Adrenal gland (tissue), 12 donors: ENCODE results near the gene ZBED3. TPM values are rescaled to one million over a fixed set of nuclear protein-coding genes. Genes with fewer than 3 reads are reported as not detected.

Experiments
- DNase-seq, 7 donors: peaks; one replicate each; pipeline ENCODE4 v3.0.0-alpha.2; 2019 to 2020
- H3K27ac ChIP-seq, 5 donors: fragments of 200-600 bp; sonication (generic) in 4 of 5; 1 replicate in 3 of 5; 2 replicates in 2 of 5; pipeline versions ENCODE4 v1.5.1 to v1.8.0; 2016 to 2020; ENCODE audit warnings: mild to moderate bottlenecking in 1 of 5
- H3K27me3 ChIP-seq: fragments of 200-600 bp; 2 replicates; pipeline ENCODE4 v1.8.0; 2021
- H3K36me3 ChIP-seq, 2 donors: fragments of 200-600 bp; replicated peaks in 1 of 2; 1 replicate in 1 of 2; 2 replicates in 1 of 2; pipeline versions ENCODE4 v1.5.1 to v1.8.0; 2018 to 2022
- H3K4me1 ChIP-seq, 2 donors: fragments of 200-600 bp; replicated peaks in 1 of 2; 1 replicate in 1 of 2; 2 replicates in 1 of 2; pipeline versions ENCODE4 v1.5.1 to v1.8.0; 2018 to 2021
- H3K4me3 ChIP-seq, 4 donors: fragments of 200-600 bp; sonication (generic) in 3 of 4; one replicate each; pipeline ENCODE4 v1.5.1; 2016 to 2018
- H3K9me3 ChIP-seq, 3 donors: fragments of 200-600 bp; sonication (generic) in 1 of 3; replicated peaks in 1 of 3; 1 replicate in 2 of 3; 2 replicates in 1 of 3; pipeline versions ENCODE4 v1.5.1 to v1.8.0; 2016 to 2021
- CTCF ChIP-seq, 6 experiments: fragments of 450-650 bp in 4 of 6; fragments of 200-600 bp in 2 of 6; sonication (generic) in 1 of 6; IDR thresholded peaks; 1 replicate in 5 of 6; 2 replicates in 1 of 6; pipeline versions ENCODE4 v1.5.1 to v1.8.0; 2016 to 2021; ENCODE audit warnings: antibody characterized with exemption in 6 of 6, mild to moderate bottlenecking in 2 of 6, moderate library complexity in 1 of 6
- POLR2A ChIP-seq, 2 donors: fragments of 450-650 bp; IDR thresholded peaks; one replicate each; pipeline ENCODE4 v1.6.1; 2017; ENCODE audit warnings: antibody characterized with exemption in 2 of 2, mild to moderate bottlenecking in 2 of 2, moderate library complexity in 1 of 2
- WGBS, 4 donors: extraction: QIAGEN DNeasy Blood & Tissue Kit in 2 of 4; methylation state at CpG; one replicate each; pipeline versions ENCODE4 v1.1.5 to v1.1.7; 2013 to 2017; 5-methylcytosine and 5-hydroxymethylcytosine counted together
- intact Hi-C, 2 donors: fragments of 100-400 bp; cut with DNase I; formaldehyde crosslinking; loops; one replicate each; pipeline versions ENCODE4 v1.14.1 to v1.15.0; 2022 to 2023
- polyA plus RNA-seq, 3 donors: library from polyadenylated mRNA; stranded (reverse); fragments of 200-250 nt in 2 of 3; fragments of 350-450 nt in 1 of 3; fragmentation: Illumina TruSeq in 1 of 3; extraction: RNeasy Lipid Tissue Mini Kit (QIAGEN cat#74804) in 1 of 3; gene quantifications; one replicate each; pipeline ENCODE4 v1.2.3, GENCODE V29; 2013 to 2014
- total RNA-seq, 9 donors: library from RNA; depleted of rRNA in 4 of 9; stranded (reverse); fragments of >200 nt in 4 of 9; fragments of 120-200 nt in 1 of 9; fragmentation: NEBNext Ultra II Directional in 1 of 9; extraction: Animal tissue kit (Norgen Biotek cat#: 25700) in 1 of 9; gene quantifications; one replicate each; pipeline versions ENCODE4 v1.1.0 to v1.2.4, GENCODE V29; 2013 to 2023
- donor health status: healthy with polysubstance abuse.
- donor health status: Bipolar disorder and iron deficiency.
- donor health status: DM: yes; HTN: yes; CAD: no.
- donor health status: DM: no; HTN: no; CAD: no.
- donor health status: DM: no; HTN: no; CAD: no.
- donor health status: DM: yes; HTN: yes; CAD: no.

The ZBED3 gene
- total and polyA plus RNA-seq, 12 donors: 1.3 to 13.9 (median 8.7) TPM

- intact Hi-C loops: no loop called here
- H3K27me3 ChIP-seq: no peaks in the 10 kb centered on the region
- H3K36me3 ChIP-seq: no peaks in the 10 kb centered on the region
- no peak overlapping the region for H3K27ac ChIP-seq
- no peaks in the 10 kb centered on the region for H3K4me1 ChIP-seq
- no peak for TF ChIP-seq POLR2A (IDR thresholded peaks at IDR 0.05)
- TF ChIP-seq CTCF (IDR thresholded peaks at IDR 0.05): no peak
- 89 to 94% (median 90%) methylated on average over 4 of the region's 4 CpGs for WGBS, 4 donors
- DNase-seq: no peak
- no peaks in the 10 kb centered on the region for H3K9me3 ChIP-seq
- no peak overlapping the region for H3K4me3 ChIP-seq
Measured at GRCh38 chr5:77101298-77101697, 14.2 kb upstream of the ZBED3 start.

GRCh38 chr5:77095189-77095588 is 8.1 kb upstream of the ZBED3 start:
- H3K4me1 ChIP-seq: no peaks in the 10 kb centered on the region
- WGBS, 4 donors: 86 to 94% (median 93%) methylated on average over 4 of the region's 4 CpGs
- no peaks in the 10 kb centered on the region for H3K36me3 ChIP-seq
- no peak overlapping the region for H3K27ac ChIP-seq
- no peak for DNase-seq
- no peaks in the 10 kb centered on the region for H3K9me3 ChIP-seq
- TF ChIP-seq CTCF (IDR thresholded peaks at IDR 0.05): no peak
- H3K4me3 ChIP-seq: no peak overlapping the region
- H3K27me3 ChIP-seq: no peaks in the 10 kb centered on the region
- intact Hi-C loops: no loop called here

DNA sequence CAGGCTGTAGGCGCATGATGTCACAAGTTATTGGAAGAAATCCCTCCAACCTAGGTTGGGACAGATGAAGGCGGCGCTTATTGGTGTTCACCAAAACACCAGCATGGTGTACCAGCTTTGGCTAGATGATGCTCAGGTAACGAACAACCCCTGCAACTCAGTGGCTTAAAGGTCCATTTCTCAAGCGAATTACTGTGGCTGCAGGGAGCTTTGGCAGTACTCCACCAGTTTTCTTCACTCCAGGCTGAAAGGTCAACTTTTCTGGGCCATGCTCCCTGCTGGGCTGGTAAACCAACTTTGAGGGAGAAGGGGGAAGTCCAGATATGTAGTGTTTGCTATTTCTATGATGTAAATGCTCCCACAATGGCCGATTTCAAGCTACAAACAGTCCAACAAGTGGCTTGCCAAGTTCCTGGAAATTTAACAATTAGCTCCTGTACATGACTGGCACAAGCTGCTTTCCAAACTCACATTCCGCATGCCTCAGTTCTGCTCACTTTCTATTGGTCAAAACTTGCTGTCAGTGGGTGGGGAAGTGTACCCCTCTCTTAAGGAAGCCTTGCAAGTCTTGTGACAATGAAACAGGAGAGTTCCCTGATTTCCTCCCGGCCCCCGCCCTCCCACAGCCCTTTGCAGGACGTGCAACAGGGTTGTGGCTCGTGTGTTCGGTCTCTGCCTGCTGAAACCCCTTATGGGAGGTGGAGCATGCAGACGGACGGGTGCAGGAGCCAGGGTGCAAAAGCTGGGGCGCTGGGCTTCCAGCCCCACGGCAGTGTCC is 588 bp upstream of the ZBED3 start:
- no peaks in the 10 kb centered on the region for H3K27me3 ChIP-seq
- DNase-seq: peak; percentile 21 to 53 (median 32)
- H3K27ac ChIP-seq: peak overlapping the region in 3 of 5 donors; percentile 75 to 99 (median 95)
- no peak for TF ChIP-seq POLR2A (IDR thresholded peaks at IDR 0.05)
- no peak for TF ChIP-seq CTCF (IDR thresholded peaks at IDR 0.05)
- H3K9me3 ChIP-seq: no peaks in the 10 kb centered on the region
- WGBS, 4 donors: 27 to 40% (median 37%) methylated on average over 4 to 16 of the region's 16 CpGs
- no peaks in the 10 kb centered on the region for H3K36me3 ChIP-seq
- peaks cover 5 to 20% of the 10 kb centered on the region in 2 donors for H3K4me1 ChIP-seq
- H3K4me3 ChIP-seq: peak overlapping the region in 3 of 4 donors; percentile 61 to 96 (median 71)
- intact Hi-C loops: no loop called here

- no peak for TF ChIP-seq POLR2A (IDR thresholded peaks at IDR 0.05)
- no peak for TF ChIP-seq CTCF (IDR thresholded peaks at IDR 0.05)
- Histone ChIP-seq H3K27ac (peak overlapping the region; percentile 63 to 99 (median 75)), H3K36me3 (no peaks in the 10 kb centered on the region), H3K27me3 (no peaks in the 10 kb centered on the region), H3K4me1 (peaks cover 5 to 20% of the 10 kb centered on the region in 2 donors), H3K9me3 (no peaks in the 10 kb centered on the region), H3K4me3 (peak overlapping the region in 3 of 4 donors; percentile 61 to 96 (median 87))
- DNase-seq: no peak
- intact Hi-C loops: no loop called here
- 0 to 2% (median 1%) methylated on average over 6 of the region's 6 CpGs for WGBS, 4 donors
Measured at GRCh38 chr5:77086368-77086688, 757 bp downstream of the ZBED3 start.
